Nephron (organoid): ENCODE data around the gene CAV1.

Experiments
- H3K27ac Mint-ChIP-seq, 3 experiments: 2 replicates each; pipeline ENCODE4 v1.8.0; 2020; ENCODE audit warnings: mixed read lengths in 3 of 3, mild to moderate bottlenecking in 2 of 3, moderate library complexity in 1 of 3
- H3K27me3 Mint-ChIP-seq: 2 replicates; pipeline ENCODE4 v1.8.0; 2021; ENCODE audit warnings: low read depth, mild to moderate bottlenecking, moderate library complexity, mixed read lengths
- H3K36me3 Mint-ChIP-seq: 2 replicates; pipeline ENCODE4 v1.8.0; 2020; ENCODE audit warnings: low read depth, mixed read lengths
- H3K4me1 Mint-ChIP-seq: 2 replicates; pipeline ENCODE4 v1.8.0; 2020; ENCODE audit warnings: mixed read lengths
- H3K4me3 Mint-ChIP-seq, 3 experiments: 2 replicates each; pipeline ENCODE4 v1.8.0; 2020; ENCODE audit warnings: mild to moderate bottlenecking in 3 of 3, mixed read lengths in 3 of 3, moderate library complexity in 2 of 3
- H3K9me3 Mint-ChIP-seq: 2 replicates; pipeline ENCODE4 v1.8.0; 2020; ENCODE audit warnings: mixed read lengths
- CTCF ChIP-seq, 3 experiments: fragments of 200-600 bp; sonication (generic); IDR thresholded peaks; one replicate each; pipeline ENCODE4 v1.5.0; 2021; ENCODE audit warnings: antibody characterized with exemption in 3 of 3; ENCODE audit not compliant: unreplicated experiment in 3 of 3

CAV1 gene

GRCh38 chr7:116525913-116526861 lies 1.4 kb downstream of the CAV1 start:
- Mint-ChIP-seq H3K4me1 (peaks cover 15% of the 10 kb centered on the region), H3K27me3 (peaks cover 93% of the 10 kb centered on the region), H3K9me3 (no peaks in the 10 kb centered on the region), H3K4me3 (peak overlapping the region; percentile 84 to 88 (median 88)), H3K27ac (no peak overlapping the region), H3K36me3 (no peaks in the 10 kb centered on the region)
- peak; percentile 66 to 79 (median 75) for TF ChIP-seq CTCF (IDR thresholded peaks at IDR 0.05; ENCODE audit: unreplicated experiment in 3 of 3)

DNA sequence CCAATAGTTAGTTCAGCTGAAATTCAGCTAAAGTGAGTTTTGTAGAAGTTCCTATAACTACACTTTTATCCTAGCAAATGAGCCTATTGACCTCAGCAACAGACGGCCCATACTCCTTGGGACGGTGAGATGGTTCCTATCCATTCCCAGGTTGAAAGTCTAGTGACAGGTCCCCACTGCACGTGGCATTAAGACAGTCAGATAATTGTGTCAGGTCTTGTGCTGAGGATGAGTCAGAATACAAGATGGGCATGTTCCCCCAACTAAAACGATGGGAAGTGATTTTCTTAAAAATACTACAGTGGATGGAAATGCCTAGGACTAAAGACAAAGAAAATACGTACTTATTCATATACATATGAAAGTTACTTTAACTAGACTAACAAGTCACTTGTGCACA lies 2.1 kb downstream of the CAV1 start:
- TF ChIP-seq CTCF (IDR thresholded peaks at IDR 0.05; ENCODE audit: unreplicated experiment in 3 of 3) = no peak
- no peak overlapping the region for H3K27ac Mint-ChIP-seq
- H3K4me1 Mint-ChIP-seq = peaks cover 15% of the 10 kb centered on the region
- H3K9me3 Mint-ChIP-seq = no peaks in the 10 kb centered on the region
- peaks cover 91% of the 10 kb centered on the region for H3K27me3 Mint-ChIP-seq
- no peaks in the 10 kb centered on the region for H3K36me3 Mint-ChIP-seq
- H3K4me3 Mint-ChIP-seq = peak overlapping the region; percentile 82 to 88 (median 84)

- no peaks in the 10 kb centered on the region for H3K9me3 Mint-ChIP-seq
- no peak for TF ChIP-seq CTCF (IDR thresholded peaks at IDR 0.05; ENCODE audit: unreplicated experiment in 3 of 3)
- peaks cover 15% of the 10 kb centered on the region for H3K4me1 Mint-ChIP-seq
- H3K27ac Mint-ChIP-seq = no peak overlapping the region
- H3K4me3 Mint-ChIP-seq = peak overlapping the region in 1 of 3 experiments; percentile 61
- H3K36me3 Mint-ChIP-seq = no peaks in the 10 kb centered on the region
- H3K27me3 Mint-ChIP-seq = peaks cover 89% of the 10 kb centered on the region
Measured at GRCh38 chr7:116527521-116527920, 2.7 kb downstream of the CAV1 start.

GRCh38 chr7:116528008-116528789 lies 3.4 kb downstream of the CAV1 start:
- no peak overlapping the region for H3K4me3 Mint-ChIP-seq
- H3K4me1 Mint-ChIP-seq = peaks cover 15% of the 10 kb centered on the region
- no peaks in the 10 kb centered on the region for H3K9me3 Mint-ChIP-seq
- H3K36me3 Mint-ChIP-seq = no peaks in the 10 kb centered on the region
- H3K27ac Mint-ChIP-seq = no peak overlapping the region
- TF ChIP-seq CTCF (IDR thresholded peaks at IDR 0.05; ENCODE audit: unreplicated experiment in 3 of 3) = no peak
- H3K27me3 Mint-ChIP-seq = peaks cover 83% of the 10 kb centered on the region

- peaks cover 76% of the 10 kb centered on the region for H3K27me3 Mint-ChIP-seq
- no peak overlapping the region for H3K27ac Mint-ChIP-seq
- no peaks in the 10 kb centered on the region for H3K9me3 Mint-ChIP-seq
- TF ChIP-seq CTCF (IDR thresholded peaks at IDR 0.05; ENCODE audit: unreplicated experiment in 3 of 3) = no peak
- no peaks in the 10 kb centered on the region for H3K36me3 Mint-ChIP-seq
- H3K4me3 Mint-ChIP-seq = no peak overlapping the region
- peaks cover 15% of the 10 kb centered on the region for H3K4me1 Mint-ChIP-seq
Measured at GRCh38 chr7:116529250-116529649, 4.4 kb downstream of the CAV1 start.
